CD4-positive, CD25-positive, alpha-beta regulatory T cell (primary cell): ENCODE measurements around the gene CELF2. TPM values are rescaled to one million over a fixed set of nuclear protein-coding genes. Genes with fewer than 3 reads are reported as not detected.

Source experiments
- ATAC-seq, 2 donors: fragments of 150-1000 bp; cut with Tn5 transposase; one replicate each; pipeline ENCODE4 v1.10.0; 2021; ENCODE audit warnings: low read depth in 2 of 2, moderate number of reproducible peaks in 2 of 2, moderate library complexity in 1 of 2
- DNase-seq, 3 donors: peaks; one replicate each; pipeline versions ENCODE4 v3.0.0 to v3.0.0-alpha.2; 2012 to 2022; ENCODE audit warnings: mixed read lengths in 1 of 3
- H3K27ac ChIP-seq: one replicate; pipeline ENCODE4 v1.7.0; 2013; ENCODE audit warnings: mild to moderate bottlenecking, low read length; ENCODE audit not compliant: insufficient read depth, poor library complexity, severe bottlenecking
- H3K27me3 ChIP-seq: one replicate; pipeline ENCODE4 v1.7.0; 2013; ENCODE audit warnings: low read length; ENCODE audit not compliant: control insufficient read depth, insufficient read depth
- H3K36me3 ChIP-seq: one replicate; pipeline ENCODE4 v1.7.0; 2013; ENCODE audit warnings: mild to moderate bottlenecking, low read length, moderate library complexity; ENCODE audit not compliant: control insufficient read depth, insufficient read depth
- H3K4me1 ChIP-seq: 2 replicates; pipeline ENCODE4 v1.7.0; 2013; ENCODE audit warnings: mild to moderate bottlenecking, low read length; ENCODE audit not compliant: insufficient read depth, control insufficient read depth, poor library complexity, severe bottlenecking
- H3K4me3 ChIP-seq: one replicate; pipeline ENCODE4 v1.7.0; 2013; ENCODE audit warnings: low read depth, mild to moderate bottlenecking, low read length, moderate library complexity
- H3K9me3 ChIP-seq, 2 experiments: 1 replicate in 1 of 2; 2 replicates in 1 of 2; pipeline ENCODE4 v1.7.0; 2013; ENCODE audit warnings: low read length in 2 of 2, mild to moderate bottlenecking in 1 of 2, moderate library complexity in 1 of 2; ENCODE audit not compliant: control insufficient read depth in 2 of 2
- H3K27ac Mint-ChIP-seq, 3 donors: one replicate each; pipeline ENCODE4 v1.8.0; 2020 to 2022; ENCODE audit warnings: mild to moderate bottlenecking in 3 of 3, mixed read lengths in 3 of 3, moderate library complexity in 2 of 3
- H3K27me3 Mint-ChIP-seq: one replicate; pipeline ENCODE4 v1.8.0; 2022; ENCODE audit warnings: mild to moderate bottlenecking, mixed read lengths
- H3K36me3 Mint-ChIP-seq: one replicate; pipeline ENCODE4 v1.8.0; 2020; ENCODE audit warnings: mixed read lengths
- H3K4me1 Mint-ChIP-seq, 4 donors: one replicate each; pipeline ENCODE4 v1.8.0; 2020 to 2022; ENCODE audit warnings: mixed read lengths in 4 of 4, mild to moderate bottlenecking in 1 of 4
- H3K4me3 Mint-ChIP-seq, 4 donors: one replicate each; pipeline ENCODE4 v1.8.0; 2020 to 2022; ENCODE audit warnings: mild to moderate bottlenecking in 4 of 4, mixed read lengths in 4 of 4, moderate library complexity in 3 of 4
- H3K9me3 Mint-ChIP-seq, 7 donors: one replicate each; pipeline ENCODE4 v1.8.0; 2020 to 2022; ENCODE audit warnings: mixed read lengths in 7 of 7, mild to moderate bottlenecking in 3 of 7, moderate library complexity in 2 of 7
- polyA plus RNA-seq, 4 donors: library from polyadenylated mRNA; unstranded; fragments of 300-500 nt; fragmentation: Illumina TruSeq; gene quantifications; one replicate each; pipeline ENCODE4 v1.2.3, GENCODE V29; 2021
- total RNA-seq: library from RNA; stranded (reverse); gene quantifications from one replicate; pipeline ENCODE4 v1.2.3, GENCODE V29; 2022

CELF2 gene
- total and polyA plus RNA-seq, 5 donors from 2014 or later: 117 to 230 (median 150) TPM

- Histone ChIP-seq H3K27ac (no peak overlapping the region), H3K4me3 (no peak overlapping the region), H3K27me3 (peaks cover 18% of the 10 kb centered on the region), H3K9me3 (no peaks in the 10 kb centered on the region), H3K4me1 (no peaks in the 10 kb centered on the region), H3K36me3 (no peaks in the 10 kb centered on the region)
- no peak for DNase-seq
- ATAC-seq: no peak
- H3K36me3 Mint-ChIP-seq: no peaks in the 10 kb centered on the region
- peaks cover 47% of the 10 kb centered on the region for H3K27me3 Mint-ChIP-seq
- H3K9me3 Mint-ChIP-seq: no peaks in the 10 kb centered on the region
- H3K4me3 Mint-ChIP-seq: no peak overlapping the region
- no peak overlapping the region for H3K27ac Mint-ChIP-seq
- H3K4me1 Mint-ChIP-seq: peaks cover 0 to 7% (median 0%) of the 10 kb centered on the region in 4 donors
These were observed 51.4 kb downstream of the CELF2 start for GRCh38 chr10:11068861-11069633.

GRCh38 chr10:11073410-11073809 lies 55.7 kb downstream of the CELF2 start:
- no peak for DNase-seq
- no peaks in the 10 kb centered on the region for H3K36me3 Mint-ChIP-seq
- no peak for ATAC-seq
- no peak overlapping the region for H3K27ac Mint-ChIP-seq
- Histone ChIP-seq H3K27ac (no peak overlapping the region), H3K9me3 (no peaks in the 10 kb centered on the region), H3K4me1 (no peaks in the 10 kb centered on the region), H3K36me3 (no peaks in the 10 kb centered on the region), H3K4me3 (no peak overlapping the region), H3K27me3 (peaks cover 24% of the 10 kb centered on the region)
- H3K9me3 Mint-ChIP-seq: no peaks in the 10 kb centered on the region
- no peak overlapping the region for H3K4me3 Mint-ChIP-seq
- peaks cover 38% of the 10 kb centered on the region for H3K27me3 Mint-ChIP-seq
- H3K4me1 Mint-ChIP-seq: peaks cover 0 to 6% (median 0%) of the 10 kb centered on the region in 4 donors

- H3K9me3 ChIP-seq: no peaks in the 10 kb centered on the region
- no peaks in the 10 kb centered on the region for H3K4me1 ChIP-seq
- Mint-ChIP-seq H3K4me3 (no peak overlapping the region), H3K27ac (no peak overlapping the region), H3K4me1 (peaks cover 0 to 6% (median 0%) of the 10 kb centered on the region in 4 donors), H3K36me3 (no peaks in the 10 kb centered on the region), H3K9me3 (no peaks in the 10 kb centered on the region), H3K27me3 (peaks cover 44% of the 10 kb centered on the region)
- H3K36me3 ChIP-seq: no peaks in the 10 kb centered on the region
- no peak for ATAC-seq
- no peak overlapping the region for H3K27ac ChIP-seq
- no peak for DNase-seq
- no peak overlapping the region for H3K4me3 ChIP-seq
- H3K27me3 ChIP-seq: peaks cover 26% of the 10 kb centered on the region
These were observed 57.0 kb downstream of the CELF2 start for GRCh38 chr10:11074536-11075267.

GRCh38 chr10:11076221-11076620 lies 58.5 kb downstream of the CELF2 start:
- Mint-ChIP-seq H3K9me3 (no peaks in the 10 kb centered on the region), H3K4me3 (no peak overlapping the region), H3K27me3 (peaks cover 46% of the 10 kb centered on the region), H3K27ac (no peak overlapping the region), H3K36me3 (no peaks in the 10 kb centered on the region), H3K4me1 (no peaks in the 10 kb centered on the region)
- Histone ChIP-seq H3K4me1 (no peaks in the 10 kb centered on the region), H3K27ac (no peak overlapping the region), H3K27me3 (peaks cover 26% of the 10 kb centered on the region), H3K4me3 (no peak overlapping the region), H3K9me3 (no peaks in the 10 kb centered on the region), H3K36me3 (no peaks in the 10 kb centered on the region)
- DNase-seq: no peak
- ATAC-seq: no peak

DNA sequence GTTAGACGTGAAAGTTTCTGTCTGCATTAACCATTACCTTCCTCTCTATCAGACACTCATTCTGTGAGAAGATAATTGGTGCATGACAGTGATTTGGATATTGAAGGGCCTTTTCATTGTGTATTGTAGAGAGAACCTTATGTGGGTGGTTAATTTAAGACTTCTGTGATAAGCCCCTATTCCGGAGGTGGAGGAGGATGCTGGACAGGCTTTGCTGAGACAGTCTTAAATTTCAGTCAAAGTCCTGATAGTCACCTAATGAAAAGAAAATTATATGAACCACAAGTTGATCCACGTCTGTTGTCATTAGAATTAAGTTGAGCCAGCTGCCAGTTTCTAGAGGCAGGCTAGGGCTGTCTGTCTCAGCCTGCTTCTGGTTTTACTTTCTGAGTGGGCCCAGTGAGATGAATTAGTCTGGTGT lies 62.9 kb downstream of the CELF2 start:
- Mint-ChIP-seq H3K27ac (no peak overlapping the region), H3K4me1 (no peaks in the 10 kb centered on the region), H3K9me3 (peaks cover 0 to 3% (median 0%) of the 10 kb centered on the region in 7 donors), H3K36me3 (no peaks in the 10 kb centered on the region), H3K4me3 (no peak overlapping the region), H3K27me3 (peaks cover 30% of the 10 kb centered on the region)
- no peaks in the 10 kb centered on the region for H3K4me1 ChIP-seq
- peaks cover 12% of the 10 kb centered on the region for H3K27me3 ChIP-seq
- no peak for DNase-seq
- no peaks in the 10 kb centered on the region for H3K9me3 ChIP-seq
- no peak overlapping the region for H3K4me3 ChIP-seq
- ATAC-seq: no peak
- no peaks in the 10 kb centered on the region for H3K36me3 ChIP-seq
- H3K27ac ChIP-seq: no peak overlapping the region

DNA sequence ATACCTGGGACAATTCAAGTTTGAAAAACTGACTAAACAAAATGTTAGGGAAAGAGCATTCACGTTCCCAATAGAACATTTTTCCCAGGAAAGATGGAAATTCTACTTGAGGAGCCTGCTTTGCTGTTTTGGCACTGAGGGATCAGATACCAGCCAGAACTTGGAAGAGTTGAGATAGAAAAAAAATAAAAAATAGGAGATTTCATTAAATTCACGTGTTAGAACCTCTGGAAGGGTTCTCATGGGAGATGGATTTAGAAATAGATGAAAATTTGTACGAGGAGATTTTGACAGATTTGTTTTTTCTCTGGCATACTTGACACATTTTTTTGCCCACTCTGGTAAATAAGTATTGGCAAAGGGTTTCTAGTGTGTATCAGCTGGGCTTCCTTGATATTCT lies 63.7 kb downstream of the CELF2 start:
- H3K27me3 Mint-ChIP-seq: peaks cover 24% of the 10 kb centered on the region
- no peaks in the 10 kb centered on the region for H3K36me3 Mint-ChIP-seq
- no peak for DNase-seq

DNA sequence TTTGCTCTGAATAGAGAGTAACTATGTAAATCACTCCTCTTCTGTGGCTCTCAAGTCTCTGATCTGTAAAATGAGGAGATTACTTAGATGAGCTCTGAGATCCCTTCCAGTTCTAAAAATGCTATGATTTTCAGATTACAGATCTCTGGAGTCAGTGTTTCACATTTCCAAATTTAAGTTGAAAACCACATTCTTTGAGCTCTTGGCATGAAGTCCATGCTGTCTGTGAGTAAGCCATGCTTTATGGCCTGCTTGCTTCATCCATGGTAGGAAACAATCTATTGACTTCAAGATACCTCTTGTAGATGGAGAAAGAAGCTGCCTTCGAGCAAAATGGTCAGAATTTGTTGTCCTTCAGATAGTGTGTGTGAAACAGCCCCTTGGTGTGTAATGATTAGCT lies 64.9 kb downstream of the CELF2 start:
- Mint-ChIP-seq H3K27me3 (peaks cover 23% of the 10 kb centered on the region), H3K36me3 (no peaks in the 10 kb centered on the region), H3K4me1 (no peaks in the 10 kb centered on the region), H3K4me3 (no peak overlapping the region), H3K9me3 (peaks cover 0 to 3% (median 0%) of the 10 kb centered on the region in 7 donors), H3K27ac (no peak overlapping the region)
- H3K4me3 ChIP-seq: no peak overlapping the region
- DNase-seq (no peak), ATAC-seq (no peak)
- no peaks in the 10 kb centered on the region for H3K36me3 ChIP-seq
- no peak overlapping the region for H3K27ac ChIP-seq
- peaks cover 6% of the 10 kb centered on the region for H3K27me3 ChIP-seq
- no peaks in the 10 kb centered on the region for H3K4me1 ChIP-seq
- H3K9me3 ChIP-seq: no peaks in the 10 kb centered on the region

More for the DNA sequence above, 63.7 kb downstream of the CELF2 start:
- no peaks in the 10 kb centered on the region for H3K9me3 ChIP-seq
- Mint-ChIP-seq H3K4me3 (no peak overlapping the region), H3K9me3 (peaks cover 0 to 3% (median 0%) of the 10 kb centered on the region in 7 donors), H3K4me1 (no peaks in the 10 kb centered on the region), H3K27ac (no peak overlapping the region)
- peaks cover 11% of the 10 kb centered on the region for H3K27me3 ChIP-seq
- H3K27ac ChIP-seq: no peak overlapping the region
- no peak for ATAC-seq
- H3K36me3 ChIP-seq: no peaks in the 10 kb centered on the region
- H3K4me3 ChIP-seq: no peak overlapping the region
- no peaks in the 10 kb centered on the region for H3K4me1 ChIP-seq
